Gastrocnemius medialis (tissue), 4 donors: ENCODE results near the gene GGT6.

Experiments used
- CTCF ChIP-seq, 5 experiments: fragments of 450-650 bp in 3 of 5; fragments of 200-600 bp in 2 of 5; sonication (generic) in 2 of 5; IDR thresholded peaks in 4 of 5; conservative IDR thresholded peaks in 1 of 5; 1 replicate in 4 of 5; 2 replicates in 1 of 5; pipeline ENCODE4 v1.5.1; 2016 to 2019; ENCODE audit warnings: antibody characterized with exemption in 5 of 5, mild to moderate bottlenecking in 3 of 5, moderate library complexity in 3 of 5
- POLR2A ChIP-seq, 2 donors: fragments of 450-650 bp; IDR thresholded peaks; one replicate each; pipeline ENCODE4 v1.6.1; 2017; ENCODE audit warnings: antibody characterized with exemption in 2 of 2, mild to moderate bottlenecking in 2 of 2, moderate library complexity in 2 of 2

GRCh38 chr17:4544135-4544950, 16.0 kb downstream of the GGT6 start:
- TF ChIP-seq CTCF (IDR thresholded peaks at IDR 0.05 in 4 of 5, conservative IDR thresholded peaks at IDR 0.05 in 1 of 5) (no peak), POLR2A (IDR thresholded peaks at IDR 0.05) (no peak)
